Measurements from ENCODE around the gene ADGRA1.
"Not testable (repeated sequence)": the region's sequence is repeated elsewhere in the genome, so short reads cannot be mapped to it uniquely, and the experiment has no call there.

Gene ADGRA1

DNA sequence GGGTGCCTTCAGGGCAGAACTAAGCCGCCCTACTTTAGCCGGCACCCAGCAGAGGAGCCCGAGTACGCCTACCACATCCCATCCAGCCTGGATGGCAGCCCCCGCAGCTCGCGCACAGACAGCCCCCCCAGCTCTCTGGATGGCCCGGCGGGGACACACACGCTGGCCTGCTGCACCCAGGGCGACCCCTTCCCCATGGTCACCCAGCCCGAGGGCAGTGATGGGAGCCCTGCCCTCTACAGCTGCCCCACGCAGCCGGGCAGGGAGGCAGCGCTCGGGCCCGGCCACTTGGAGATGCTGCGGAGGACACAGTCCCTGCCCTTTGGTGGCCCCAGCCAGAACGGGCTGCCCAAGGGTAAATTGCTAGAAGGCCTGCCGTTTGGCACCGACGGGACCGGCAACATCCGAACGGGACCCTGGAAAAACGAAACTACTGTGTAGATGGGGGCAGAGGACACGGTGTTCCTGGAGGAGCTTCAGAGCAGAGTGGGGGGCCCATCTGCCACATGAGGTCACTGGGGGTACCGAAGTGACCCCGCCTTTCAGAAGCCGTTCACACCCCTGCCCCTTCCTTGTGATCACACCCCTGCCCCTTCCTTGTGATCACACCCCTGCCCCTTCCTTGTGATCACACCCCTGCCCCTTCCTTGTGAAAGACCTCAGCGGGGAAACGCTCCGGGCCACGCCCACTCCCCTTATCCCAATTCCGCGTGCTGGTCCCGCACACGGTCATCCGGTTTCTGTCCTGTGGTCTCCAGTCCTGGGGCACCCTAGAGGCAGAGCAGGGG, 41.5 kb downstream of the ADGRA1 start:
- DNase-seq: no peak

- DNase-seq: no peak
Observed at GRCh38 chr10:133129859-133130495, 42.3 kb downstream of the ADGRA1 start.

- no peak for DNase-seq
Observed at GRCh38 chr10:133130602-133131001, 42.9 kb downstream of the ADGRA1 start.

DNA sequence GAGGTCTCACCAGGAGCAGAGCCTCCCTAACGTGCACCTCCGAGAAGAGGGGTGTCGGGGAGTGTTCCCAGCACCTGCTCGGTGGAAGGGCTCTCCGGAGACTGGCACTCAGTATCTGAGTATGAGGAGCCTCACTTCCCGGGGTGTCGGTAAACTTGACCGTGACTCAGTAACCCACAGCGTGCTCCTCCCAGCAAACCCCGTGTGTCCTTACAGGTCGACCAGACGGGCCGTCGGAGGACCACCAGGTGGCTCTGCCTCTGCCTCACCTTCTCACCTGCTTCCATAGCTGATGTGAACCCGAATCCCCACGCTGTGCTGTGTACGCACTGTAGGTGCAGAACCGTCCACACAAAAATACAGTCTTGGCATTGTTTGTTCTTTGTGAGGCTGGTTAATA, 43.3 kb downstream of the ADGRA1 start:
- no peak for DNase-seq

- DNase-seq: no peak
Observed at GRCh38 chr10:133131734-133132472, 44.2 kb downstream of the ADGRA1 start.

- no peak for DNase-seq
Observed at GRCh38 chr10:133132473-133133291, 45.0 kb downstream of the ADGRA1 start.

DNA sequence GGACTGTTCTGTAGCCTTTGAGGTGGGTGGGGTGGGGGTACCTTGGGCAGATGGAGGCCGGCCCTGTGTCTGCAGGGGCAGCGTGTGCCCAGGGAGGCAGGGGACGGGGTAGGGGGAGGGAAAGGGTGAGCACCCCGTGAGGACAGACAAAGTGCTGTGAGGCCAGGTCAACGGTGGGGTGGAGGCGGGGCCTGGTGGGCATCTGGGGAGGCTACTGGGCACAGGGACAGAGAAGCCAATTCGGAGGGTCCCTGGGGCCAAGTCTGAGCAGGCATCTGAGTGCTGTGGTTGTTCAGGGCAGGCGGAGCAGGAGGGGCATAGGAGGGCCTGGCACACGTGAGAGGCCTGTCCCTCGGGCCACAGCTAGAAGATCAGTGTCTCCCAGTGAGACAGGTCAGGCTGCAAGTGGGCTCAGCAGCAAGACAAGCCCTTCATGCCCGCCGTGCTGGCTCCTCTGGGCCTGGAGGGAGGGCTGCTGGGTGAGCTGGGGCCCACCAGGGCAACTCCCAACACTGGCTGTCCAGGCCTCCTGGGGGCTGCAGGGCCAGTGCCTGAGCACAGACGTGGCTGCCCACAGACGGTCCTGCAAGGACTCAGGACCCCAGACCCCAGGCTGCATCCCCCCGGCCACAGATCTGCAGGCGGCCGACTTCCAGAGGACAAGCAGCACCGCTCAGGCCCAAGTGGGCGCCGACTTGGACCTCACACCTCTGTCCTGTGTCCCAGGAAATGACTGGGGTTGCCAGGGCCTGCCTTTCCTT, 45.9 kb downstream of the ADGRA1 start:
- no peak for DNase-seq

DNA sequence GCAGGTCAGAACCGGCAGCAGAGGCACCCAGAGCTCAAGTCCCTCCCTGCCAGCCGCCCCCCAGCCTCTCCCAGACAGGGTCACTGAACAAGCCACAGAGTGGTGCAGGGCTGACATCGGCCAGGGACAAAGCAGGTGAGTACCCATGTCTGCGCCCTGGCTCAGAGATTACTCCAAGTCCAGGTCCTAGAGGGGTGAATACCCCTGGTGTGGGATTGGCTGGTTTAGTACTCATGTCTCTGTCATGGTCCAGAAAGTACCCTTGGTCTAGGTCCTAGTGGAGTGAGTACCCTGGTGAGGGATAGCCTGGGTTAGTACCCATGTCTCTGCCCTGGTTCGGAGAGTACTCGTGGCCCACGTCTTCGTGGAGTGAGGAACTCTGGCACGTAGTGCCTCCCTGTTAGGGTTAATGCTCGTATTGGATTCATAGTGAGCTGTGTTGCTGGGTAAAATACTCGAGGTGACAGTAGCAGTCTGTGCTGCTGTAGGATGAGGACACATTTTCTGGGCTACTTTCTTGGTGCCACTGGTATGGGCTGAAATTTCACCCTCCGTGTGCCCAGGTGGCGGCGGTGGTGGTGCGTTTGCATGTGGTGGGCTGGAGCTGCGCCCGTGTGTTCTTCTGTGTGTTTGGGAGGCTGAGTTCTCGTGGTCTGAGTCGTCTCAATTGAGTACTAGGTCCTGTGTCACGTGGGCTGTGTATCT, 46.8 kb downstream of the ADGRA1 start:
- no peak for DNase-seq

DNA sequence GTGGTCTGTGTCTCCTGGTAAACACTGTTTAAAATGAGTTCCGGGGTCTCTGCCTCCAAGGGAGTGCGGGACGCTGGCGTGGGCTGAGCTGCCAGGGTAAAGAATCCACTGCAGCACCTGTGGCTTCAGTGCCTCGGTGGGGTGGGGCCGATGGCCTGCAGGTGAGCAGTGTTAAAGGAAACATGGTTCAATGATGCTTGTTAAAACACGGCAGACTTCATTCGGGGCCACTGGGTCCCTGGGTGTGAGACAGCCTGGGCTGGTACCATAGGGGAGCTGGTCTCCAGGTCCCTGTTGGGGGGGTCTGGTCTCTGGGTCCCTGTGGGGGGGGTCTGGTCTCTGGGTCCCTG, 47.4 kb downstream of the ADGRA1 start:
- no peak for DNase-seq

DNA sequence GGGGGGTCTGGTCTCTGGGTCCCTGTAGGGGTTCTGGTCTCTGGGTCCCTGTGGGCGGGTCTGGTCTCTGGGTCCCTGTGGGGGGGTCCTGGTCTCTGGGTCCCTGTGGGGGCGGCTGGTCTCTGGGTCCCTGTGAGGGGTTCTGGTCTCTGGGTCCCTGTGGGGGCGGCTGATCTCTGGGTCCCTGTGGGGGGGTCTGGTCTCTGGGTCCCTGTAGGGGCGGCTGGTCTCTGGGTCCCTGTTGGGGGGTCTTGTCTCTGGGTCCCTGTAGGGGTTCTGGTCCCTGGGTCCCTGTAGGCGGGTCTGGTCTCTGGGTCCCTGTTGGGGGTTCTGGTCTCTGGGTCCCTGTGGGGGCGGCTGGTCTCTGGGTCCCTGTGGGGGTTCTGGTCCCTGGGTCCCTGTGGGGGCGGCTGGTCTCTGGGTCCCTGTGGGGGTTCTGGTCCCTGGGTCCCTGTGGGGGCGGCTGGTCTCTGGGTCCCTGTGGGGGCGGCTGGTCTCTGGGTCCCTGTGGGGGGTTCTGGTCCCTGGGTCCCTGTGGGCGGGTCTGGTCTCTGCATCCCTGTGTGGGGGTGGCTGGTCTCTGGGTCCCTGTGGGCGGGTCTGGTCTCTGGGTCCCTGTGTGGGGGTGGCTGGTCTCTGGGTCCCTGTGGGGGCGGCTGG, 49.9 kb downstream of the ADGRA1 start:
- not testable (repeated sequence) for DNase-seq

GRCh38 chr10:133139551-133140065, 51.9 kb downstream of the ADGRA1 start:
- no peak for DNase-seq

- DNase-seq: no peak
Observed at GRCh38 chr10:133140417-133141143, 52.9 kb downstream of the ADGRA1 start.

DNA sequence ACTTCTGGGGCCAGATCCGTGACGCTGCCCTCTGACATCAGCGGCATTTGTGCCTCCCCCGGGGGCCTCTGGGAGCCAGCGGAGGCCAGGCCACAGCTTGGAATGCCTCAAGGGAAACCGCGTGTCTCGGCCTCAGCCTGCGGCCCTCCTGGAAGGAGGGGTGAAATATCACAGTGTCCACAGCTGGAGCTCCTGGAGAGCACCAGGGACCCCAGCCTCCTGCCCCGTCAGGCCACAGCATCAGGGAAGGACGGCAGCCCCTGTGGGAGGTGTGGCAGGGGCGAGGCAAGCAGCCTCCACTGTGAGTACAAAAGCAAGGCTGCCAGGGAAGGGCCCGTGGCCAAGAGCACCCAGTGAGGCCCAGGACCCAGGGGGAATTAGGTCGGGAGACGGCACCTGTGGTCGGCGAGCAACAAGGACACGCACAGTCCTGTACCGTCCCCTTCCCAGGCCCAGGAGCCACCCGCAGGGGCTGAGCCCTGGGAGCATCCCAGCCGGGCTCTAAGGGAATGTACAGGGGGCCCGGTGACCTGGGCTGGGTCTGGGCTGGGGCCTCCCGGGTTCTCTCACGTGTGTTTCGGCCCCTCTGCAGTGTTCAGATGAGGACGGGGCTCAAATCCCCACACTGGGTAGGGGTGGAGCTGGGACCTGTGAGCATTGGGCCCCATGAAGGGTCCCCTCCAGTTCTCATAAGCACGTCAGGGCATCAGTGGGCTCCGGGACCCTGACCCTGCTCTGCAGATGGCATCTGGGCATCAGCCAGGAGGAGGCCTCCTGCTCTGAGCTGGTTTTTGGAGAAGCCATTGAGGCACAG, 53.6 kb downstream of the ADGRA1 start:
- DNase-seq: no peak

- DNase-seq: no peak
Observed at GRCh38 chr10:133141958-133142340, 54.2 kb downstream of the ADGRA1 start.

DNA sequence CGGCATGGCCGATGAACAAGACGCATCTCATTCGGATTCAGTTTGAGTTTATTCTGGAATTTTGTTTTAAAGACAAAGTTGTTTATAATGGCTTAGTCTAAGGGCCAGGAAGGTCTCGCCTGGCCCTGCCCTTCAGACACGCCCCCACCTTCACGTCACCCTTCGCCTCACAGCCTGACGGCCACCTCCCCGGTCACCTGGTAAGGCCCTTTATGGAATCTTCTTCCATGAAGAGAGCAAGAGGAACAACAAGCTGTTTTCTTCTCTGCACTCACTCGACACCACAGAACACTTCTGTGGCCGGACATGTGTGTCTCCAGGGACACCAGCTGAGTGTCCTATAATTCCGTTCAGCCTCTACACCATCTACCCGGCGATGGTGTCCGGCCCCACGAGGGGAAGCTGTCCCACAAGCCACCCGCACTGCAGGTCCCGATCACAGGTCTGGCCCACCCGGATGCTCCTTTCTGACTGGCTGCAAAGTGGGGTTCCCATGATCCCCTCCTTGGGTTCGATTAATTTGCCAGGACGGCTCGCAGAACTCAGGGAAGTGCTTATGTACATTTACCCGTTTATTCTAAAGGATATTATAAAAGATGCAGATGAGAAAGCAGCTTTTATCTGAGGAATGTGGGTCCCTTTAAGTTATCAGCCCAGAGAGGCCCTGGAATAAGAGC, 54.9 kb downstream of the ADGRA1 start:
- no peak for DNase-seq

DNA sequence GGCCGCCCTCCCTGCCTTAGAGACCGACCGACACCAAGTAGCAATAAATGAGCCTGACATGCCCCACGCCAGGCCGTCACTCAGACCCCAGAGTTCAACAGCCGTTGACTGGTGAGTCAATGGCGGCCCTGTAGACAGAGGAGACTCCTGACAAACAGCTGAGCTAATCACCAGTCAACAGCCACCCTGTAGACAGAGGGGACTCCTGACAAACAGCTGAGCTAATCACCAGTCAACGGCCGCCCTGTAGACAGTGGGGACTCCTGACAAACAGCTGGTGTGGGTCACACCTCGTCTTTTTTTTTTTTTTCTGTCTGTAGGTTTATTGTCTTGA, 55.4 kb downstream of the ADGRA1 start:
- no peak for DNase-seq

DNA sequence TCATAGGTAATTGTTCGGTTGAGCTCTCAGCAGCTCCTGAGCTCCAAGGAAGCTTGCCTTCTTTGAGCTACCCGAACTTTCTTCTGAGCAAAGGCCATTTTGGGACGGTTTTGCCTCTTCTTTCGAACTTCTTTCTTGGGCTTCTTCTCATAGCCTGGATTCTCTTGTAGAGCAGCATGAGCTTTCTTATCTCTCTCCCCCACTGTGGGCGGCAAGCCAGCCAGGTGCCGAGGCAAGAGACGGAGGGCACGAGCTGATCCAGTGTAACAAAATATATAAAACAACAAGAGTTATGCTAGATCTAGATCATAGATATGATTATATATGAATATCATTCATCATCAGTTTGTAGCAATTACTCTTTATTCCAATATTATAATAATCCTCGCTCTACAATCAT, 55.8 kb downstream of the ADGRA1 start:
- DNase-seq: no peak

- DNase-seq: no peak
Observed at GRCh38 chr10:133144771-133145170, 57.0 kb downstream of the ADGRA1 start.

DNA sequence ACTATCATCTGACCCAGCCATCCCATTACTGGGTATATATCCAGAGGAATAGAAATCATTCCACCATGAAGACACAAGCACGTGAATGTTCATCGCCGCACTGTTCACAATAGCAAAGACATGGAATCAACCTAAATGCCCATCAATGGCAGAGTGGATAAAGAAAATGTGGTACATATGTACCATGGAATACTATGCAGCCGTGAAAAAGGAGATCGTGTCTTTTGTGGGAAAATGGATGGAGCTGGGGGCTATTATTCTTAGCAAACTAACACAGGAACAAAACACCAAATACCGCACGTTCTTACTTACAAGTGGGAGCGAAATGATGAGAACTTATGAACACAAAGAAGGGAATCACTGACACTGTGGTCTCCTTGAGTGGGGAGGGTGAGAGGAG, 62.5 kb downstream of the ADGRA1 start:
- no peak for DNase-seq

All from fibroblast of skin of back (primary cell).